Measurements from ENCODE around the gene DGKH. TPM values are rescaled to one million over a fixed set of nuclear protein-coding genes. Genes with fewer than 3 reads are reported as not detected.
"Not testable (repeated sequence)": the region's sequence is repeated elsewhere in the genome, so short reads cannot be mapped to it uniquely, and the experiment has no call there.

DGKH gene
- total RNA-seq, 1 donor from 2014 or later, result 9.6 TPM

GRCh38 chr13:42066542-42066941 lies 18.1 kb downstream of the DGKH start:
- H3K36me3 Mint-ChIP-seq, result peaks cover 17% of the 10 kb centered on the region
- TF ChIP-seq, protein P1, sequence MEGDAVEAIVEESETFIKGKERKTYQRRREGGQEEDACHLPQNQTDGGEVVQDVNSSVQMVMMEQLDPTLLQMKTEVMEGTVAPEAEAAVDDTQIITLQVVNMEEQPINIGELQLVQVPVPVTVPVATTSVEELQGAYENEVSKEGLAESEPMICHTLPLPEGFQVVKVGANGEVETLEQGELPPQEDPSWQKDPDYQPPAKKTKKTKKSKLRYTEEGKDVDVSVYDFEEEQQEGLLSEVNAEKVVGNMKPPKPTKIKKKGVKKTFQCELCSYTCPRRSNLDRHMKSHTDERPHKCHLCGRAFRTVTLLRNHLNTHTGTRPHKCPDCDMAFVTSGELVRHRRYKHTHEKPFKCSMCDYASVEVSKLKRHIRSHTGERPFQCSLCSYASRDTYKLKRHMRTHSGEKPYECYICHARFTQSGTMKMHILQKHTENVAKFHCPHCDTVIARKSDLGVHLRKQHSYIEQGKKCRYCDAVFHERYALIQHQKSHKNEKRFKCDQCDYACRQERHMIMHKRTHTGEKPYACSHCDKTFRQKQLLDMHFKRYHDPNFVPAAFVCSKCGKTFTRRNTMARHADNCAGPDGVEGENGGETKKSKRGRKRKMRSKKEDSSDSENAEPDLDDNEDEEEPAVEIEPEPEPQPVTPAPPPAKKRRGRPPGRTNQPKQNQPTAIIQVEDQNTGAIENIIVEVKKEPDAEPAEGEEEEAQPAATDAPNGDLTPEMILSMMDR (conservative IDR thresholded peaks at IDR 0.05), result no peak

DNA sequence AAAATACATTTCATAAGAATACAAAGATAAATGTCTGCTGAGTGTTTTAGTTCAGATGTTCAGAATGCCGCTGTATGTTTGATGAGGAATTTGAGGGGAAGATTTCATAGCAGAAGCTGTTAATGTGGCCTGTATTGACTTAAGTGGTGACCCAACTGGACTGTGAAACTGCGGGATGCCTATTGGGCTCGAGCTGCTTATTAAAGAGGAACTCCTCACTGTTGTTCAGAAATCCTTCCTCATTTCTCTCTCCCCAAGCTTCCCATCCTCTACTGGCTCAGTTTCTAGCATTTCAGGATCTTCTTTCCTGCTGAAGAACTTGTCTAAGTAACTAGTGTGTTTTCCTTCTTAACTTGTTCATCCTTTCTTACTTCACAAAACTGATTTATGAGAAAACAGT lies 20.4 kb downstream of the DGKH start:
- H3K4me1 Mint-ChIP-seq (ENCODE audit: unreplicated experiment), result peaks cover 19% of the 10 kb centered on the region

More at GRCh38 chr13:42066542-42066941, 18.1 kb downstream of the DGKH start:
- H3K9me3 Mint-ChIP-seq, result peaks cover 10% of the 10 kb centered on the region
- peaks cover 20% of the 10 kb centered on the region for H3K4me1 Mint-ChIP-seq (ENCODE audit: unreplicated experiment)
- DNase-seq (ENCODE audit: extremely low spot score, unreplicated experiment), result no peak
- H3K4me3 Mint-ChIP-seq, result no peak overlapping the region
- H3K27me3 Mint-ChIP-seq, result no peaks in the 10 kb centered on the region
- H3K27ac Mint-ChIP-seq, result no peak overlapping the region

DNA sequence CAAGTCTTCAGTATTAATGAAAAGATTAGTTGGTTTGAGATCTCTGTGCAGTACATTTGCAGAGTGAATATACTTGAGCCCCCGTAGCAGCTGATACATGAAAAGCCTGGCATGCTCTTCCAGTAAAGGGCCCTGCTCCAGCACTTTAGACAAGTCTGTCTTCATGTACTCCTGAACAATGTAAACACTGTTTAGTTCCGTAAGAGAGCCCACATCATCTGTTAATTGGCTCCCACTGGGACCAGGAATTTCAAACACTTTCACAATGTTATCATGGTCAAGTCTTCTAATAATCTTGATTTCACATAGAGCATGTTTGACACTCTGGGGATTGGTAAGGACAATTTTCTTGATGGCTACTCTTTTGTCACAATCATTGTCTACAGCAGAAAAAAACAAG lies 22.2 kb downstream of the DGKH start:
- H3K36me3 Mint-ChIP-seq; H3K27me3 Mint-ChIP-seq; H3K27ac Mint-ChIP-seq; H3K4me3 Mint-ChIP-seq; H3K9me3 Mint-ChIP-seq; DNase-seq (ENCODE audit: extremely low spot score, unreplicated experiment): not testable (repeated sequence)
- peaks cover 11% of the 10 kb centered on the region for H3K4me1 Mint-ChIP-seq (ENCODE audit: unreplicated experiment)

More for the DNA sequence above, 20.4 kb downstream of the DGKH start:
- Mint-ChIP-seq H3K27me3 (no peaks in the 10 kb centered on the region), H3K4me3 (no peak overlapping the region), H3K9me3 (peaks cover 10% of the 10 kb centered on the region), H3K27ac (no peak overlapping the region), H3K36me3 (peaks cover 16% of the 10 kb centered on the region)
- TF ChIP-seq, protein P1 (conservative IDR thresholded peaks at IDR 0.05), result no peak
- no peak for DNase-seq (ENCODE audit: extremely low spot score, unreplicated experiment)

DNA sequence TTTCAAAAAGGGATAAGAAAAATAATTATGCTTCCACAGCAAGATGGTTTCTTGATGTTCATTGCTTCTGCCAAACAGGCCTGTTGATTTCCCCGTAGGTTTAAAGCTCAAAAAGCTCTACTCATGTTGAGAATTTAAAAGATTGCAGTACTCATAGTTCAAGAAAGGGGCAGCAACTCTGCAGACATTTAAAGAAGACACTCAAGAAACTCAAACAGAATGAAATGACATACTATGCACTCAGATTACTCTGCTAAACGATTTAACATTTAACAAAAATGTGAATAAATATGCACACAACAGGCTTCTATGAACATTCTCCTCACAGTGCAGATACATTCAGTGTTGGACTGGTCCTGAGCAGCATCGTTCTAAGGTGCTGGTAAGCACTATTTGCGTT lies 22.7 kb downstream of the DGKH start:
- H3K4me1 Mint-ChIP-seq (ENCODE audit: unreplicated experiment), result peaks cover 14% of the 10 kb centered on the region
- H3K27me3 Mint-ChIP-seq; H3K4me3 Mint-ChIP-seq; DNase-seq (ENCODE audit: extremely low spot score, unreplicated experiment); H3K36me3 Mint-ChIP-seq; H3K27ac Mint-ChIP-seq; H3K9me3 Mint-ChIP-seq: not testable (repeated sequence)

DNA sequence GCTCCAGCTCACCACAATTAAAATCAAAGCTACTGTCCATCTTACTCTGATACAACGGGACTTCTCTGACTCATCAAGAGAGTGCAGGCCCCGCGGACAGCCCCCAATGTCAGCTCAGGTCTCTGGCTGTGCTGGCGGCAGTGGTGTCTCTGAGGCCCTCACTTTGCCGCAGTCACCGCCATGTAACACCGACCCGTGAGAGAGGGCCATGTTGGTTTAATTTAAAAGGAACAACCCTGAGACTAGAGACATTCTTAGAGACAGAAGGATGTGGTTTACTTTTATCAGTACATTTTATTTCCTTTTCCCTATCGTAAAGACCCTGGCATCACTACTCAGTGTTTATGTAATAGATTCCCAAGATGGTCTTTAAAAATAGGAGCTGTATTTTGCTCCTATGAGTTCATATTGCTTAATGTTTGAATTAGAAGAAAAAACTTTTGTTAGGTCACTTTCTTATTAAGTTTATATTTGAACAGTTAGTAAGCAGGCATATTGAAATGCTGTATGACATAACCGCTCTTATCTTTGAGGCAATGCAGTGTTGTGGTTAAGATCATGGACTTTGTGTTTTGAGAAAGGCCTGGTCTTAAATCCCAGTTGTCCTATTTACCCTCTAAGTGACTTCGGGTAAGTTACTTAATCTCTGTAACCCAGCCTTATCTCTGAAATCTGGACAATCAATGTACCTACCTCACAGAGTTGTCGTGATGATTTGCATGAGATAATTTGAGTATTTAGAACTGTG lies 23.4 kb downstream of the DGKH start:
- TF ChIP-seq, protein P1 (conservative IDR thresholded peaks at IDR 0.05), result no peak

GRCh38 chr13:42073683-42074082 lies 25.2 kb downstream of the DGKH start:
- H3K4me3 Mint-ChIP-seq, result no peak overlapping the region
- H3K27ac Mint-ChIP-seq, result no peak overlapping the region
- peaks cover 6% of the 10 kb centered on the region for H3K9me3 Mint-ChIP-seq
- no peaks in the 10 kb centered on the region for H3K27me3 Mint-ChIP-seq
- TF ChIP-seq, protein P1 (conservative IDR thresholded peaks at IDR 0.05), result no peak
- H3K36me3 Mint-ChIP-seq, result peaks cover 7% of the 10 kb centered on the region
- DNase-seq (ENCODE audit: extremely low spot score, unreplicated experiment), result no peak
- peaks cover 14% of the 10 kb centered on the region for H3K4me1 Mint-ChIP-seq (ENCODE audit: unreplicated experiment)

More for the DNA sequence above, 23.4 kb downstream of the DGKH start:
- DNase-seq (ENCODE audit: extremely low spot score, unreplicated experiment), result no peak
- Mint-ChIP-seq H3K36me3 (peaks cover 7% of the 10 kb centered on the region), H3K9me3 (peaks cover 6% of the 10 kb centered on the region), H3K27me3 (no peaks in the 10 kb centered on the region), H3K27ac (no peak overlapping the region), H3K4me3 (no peak overlapping the region), H3K4me1 (ENCODE audit: unreplicated experiment) (peaks cover 14% of the 10 kb centered on the region)

All from type B pancreatic cell (in vitro differentiated cells).